ENCODE measurements around the gene SLC24A3. TPM values are rescaled to one million over a fixed set of nuclear protein-coding genes. Genes with fewer than 3 reads are reported as not detected.

The SLC24A3 gene
- polyA plus RNA-seq, 1 donor (not counting 4 experiments of a cell fraction or from before 2014, with no cell fraction given): 0.17 TPM

- FAIRE-seq (no peak), DNase-seq (ENCODE audit: low read depth, low spot score) (no peak)
- H3K4me3 ChIP-seq (ENCODE audit: control insufficient read depth in 2 of 3, extremely low read depth in 1 of 3, insufficient read depth in 2 of 3, low read depth in 1 of 3, low read length in 3 of 3): no peak overlapping the region
- H3K79me2 ChIP-seq (ENCODE audit: control insufficient read depth, insufficient read depth, low read length): no peaks in the 10 kb centered on the region
- TF ChIP-seq EZH2 (IDR thresholded peaks at IDR 0.05; ENCODE audit: low read length): no peak
- TF ChIP-seq, protein P1, sequence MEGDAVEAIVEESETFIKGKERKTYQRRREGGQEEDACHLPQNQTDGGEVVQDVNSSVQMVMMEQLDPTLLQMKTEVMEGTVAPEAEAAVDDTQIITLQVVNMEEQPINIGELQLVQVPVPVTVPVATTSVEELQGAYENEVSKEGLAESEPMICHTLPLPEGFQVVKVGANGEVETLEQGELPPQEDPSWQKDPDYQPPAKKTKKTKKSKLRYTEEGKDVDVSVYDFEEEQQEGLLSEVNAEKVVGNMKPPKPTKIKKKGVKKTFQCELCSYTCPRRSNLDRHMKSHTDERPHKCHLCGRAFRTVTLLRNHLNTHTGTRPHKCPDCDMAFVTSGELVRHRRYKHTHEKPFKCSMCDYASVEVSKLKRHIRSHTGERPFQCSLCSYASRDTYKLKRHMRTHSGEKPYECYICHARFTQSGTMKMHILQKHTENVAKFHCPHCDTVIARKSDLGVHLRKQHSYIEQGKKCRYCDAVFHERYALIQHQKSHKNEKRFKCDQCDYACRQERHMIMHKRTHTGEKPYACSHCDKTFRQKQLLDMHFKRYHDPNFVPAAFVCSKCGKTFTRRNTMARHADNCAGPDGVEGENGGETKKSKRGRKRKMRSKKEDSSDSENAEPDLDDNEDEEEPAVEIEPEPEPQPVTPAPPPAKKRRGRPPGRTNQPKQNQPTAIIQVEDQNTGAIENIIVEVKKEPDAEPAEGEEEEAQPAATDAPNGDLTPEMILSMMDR (optimal IDR thresholded peaks at IDR 0.05 in 1 of 3, IDR thresholded peaks at IDR 0.05 in 1 of 3, conservative IDR thresholded peaks at IDR 0.05 in 1 of 3; ENCODE audit: extremely low read depth in 1 of 3, insufficient read depth in 2 of 3, low read length in 3 of 3): no peak
- no peaks in the 10 kb centered on the region for H4K20me1 ChIP-seq (ENCODE audit: control insufficient read depth, extremely low read depth, insufficient read depth, low read length)
- no peak overlapping the region for H3K4me2 ChIP-seq (ENCODE audit: control insufficient read depth, extremely low read depth, insufficient read depth, low read depth, low read length)
- H3K27ac ChIP-seq (ENCODE audit: control insufficient read depth, insufficient read depth, low read length): no peak overlapping the region
- H3K9me1 ChIP-seq (ENCODE audit: control insufficient read depth, extremely low read depth, insufficient read depth, low read length): no peaks in the 10 kb centered on the region
- dilution Hi-C loops (cut with MboI; ENCODE audit: extremely low pct_ligation_motif_present, low sequenced_read_pairs): no loop called here
- no peak overlapping the region for H2AFZ ChIP-seq (ENCODE audit: control insufficient read depth, low read length)
- no peak overlapping the region for H3K9ac ChIP-seq (ENCODE audit: control insufficient read depth, extremely low read depth, insufficient read depth, low read length)
- no peaks in the 10 kb centered on the region for H3K4me1 ChIP-seq (ENCODE audit: control insufficient read depth, extremely low read depth, insufficient read depth, low read length)
- no peaks in the 10 kb centered on the region for H3K36me3 ChIP-seq (ENCODE audit: control insufficient read depth in 2 of 2, extremely low read depth in 1 of 2, insufficient read depth in 2 of 2, low read length in 2 of 2)
- no peaks in the 10 kb centered on the region for H3K27me3 ChIP-seq (ENCODE audit: control insufficient read depth, extremely low read depth, insufficient read depth, low read length)
- H3K9me3 ChIP-seq (ENCODE audit: control insufficient read depth, low read depth, low read length): no peaks in the 10 kb centered on the region
Observed at GRCh38 chr20:19577692-19578091, 365.2 kb downstream of the SLC24A3 start.

GRCh38 chr20:19582782-19583181 lies 370.3 kb downstream of the SLC24A3 start:
- dilution Hi-C loops (cut with MboI; ENCODE audit: extremely low pct_ligation_motif_present, low sequenced_read_pairs): no loop called here
- FAIRE-seq: no peak
- H3K9ac ChIP-seq (ENCODE audit: control insufficient read depth, extremely low read depth, insufficient read depth, low read length): no peak overlapping the region

More at GRCh38 chr20:19582782-19583181, 370.3 kb downstream of the SLC24A3 start:
- Histone ChIP-seq H3K36me3 (ENCODE audit: control insufficient read depth in 2 of 2, extremely low read depth in 1 of 2, insufficient read depth in 2 of 2, low read length in 2 of 2) (no peaks in the 10 kb centered on the region), H3K4me2 (ENCODE audit: control insufficient read depth, extremely low read depth, insufficient read depth, low read depth, low read length) (no peak overlapping the region), H3K9me1 (ENCODE audit: control insufficient read depth, extremely low read depth, insufficient read depth, low read length) (no peaks in the 10 kb centered on the region), H3K4me3 (ENCODE audit: control insufficient read depth in 2 of 3, extremely low read depth in 1 of 3, insufficient read depth in 2 of 3, low read depth in 1 of 3, low read length in 3 of 3) (no peak overlapping the region), H3K27me3 (ENCODE audit: control insufficient read depth, extremely low read depth, insufficient read depth, low read length) (no peaks in the 10 kb centered on the region), H3K27ac (ENCODE audit: control insufficient read depth, insufficient read depth, low read length) (no peak overlapping the region), H2AFZ (ENCODE audit: control insufficient read depth, low read length) (no peak overlapping the region), H3K9me3 (ENCODE audit: control insufficient read depth, low read depth, low read length) (no peaks in the 10 kb centered on the region), H4K20me1 (ENCODE audit: control insufficient read depth, extremely low read depth, insufficient read depth, low read length) (no peaks in the 10 kb centered on the region), H3K79me2 (ENCODE audit: control insufficient read depth, insufficient read depth, low read length) (no peaks in the 10 kb centered on the region), H3K4me1 (ENCODE audit: control insufficient read depth, extremely low read depth, insufficient read depth, low read length) (no peaks in the 10 kb centered on the region)
- DNase-seq (ENCODE audit: low read depth, low spot score): no peak
- TF ChIP-seq, protein P1 (optimal IDR thresholded peaks at IDR 0.05 in 1 of 3, IDR thresholded peaks at IDR 0.05 in 1 of 3, conservative IDR thresholded peaks at IDR 0.05 in 1 of 3; ENCODE audit: extremely low read depth in 1 of 3, insufficient read depth in 2 of 3, low read length in 3 of 3): no peak
- TF ChIP-seq EZH2 (IDR thresholded peaks at IDR 0.05; ENCODE audit: low read length): no peak
